ENCODE results near the gene CROCC2.

Gene CROCC2

GRCh38 chr2:240918258-240919091, 12.3 kb downstream of the CROCC2 start (continued):
- TF ChIP-seq ZSCAN4 (tag by site-specific recombination; IDR thresholded peaks at IDR 0.05) (no peak), ZNF768 (tag by site-specific recombination; IDR thresholded peaks at IDR 0.05) (no peak), ZNF600 (tag by site-specific recombination; IDR thresholded peaks at IDR 0.05) (no peak), ZNF623 (tag by site-specific recombination; IDR thresholded peaks at IDR 0.05) (no peak), ZXDB (tag by site-specific recombination; IDR thresholded peaks at IDR 0.05) (no peak), ZNF302 (tag by site-specific recombination; IDR thresholded peaks at IDR 0.05; ENCODE audit: low read depth) (no peak), ZNF777 (tag by site-specific recombination; IDR thresholded peaks at IDR 0.05; ENCODE audit: borderline replicate concordance) (no peak)

- TF ChIP-seq ZIC2 (tag by site-specific recombination; IDR thresholded peaks at IDR 0.05) (peak; percentile 37), ZNF837 (tag by site-specific recombination; IDR thresholded peaks at IDR 0.05) (no peak), GLIS2 (tag by site-specific recombination; IDR thresholded peaks at IDR 0.05) (peak; percentile 26; the same call in 1 of the 2 replicates)
- ChIA-PET POLR2A (no interaction called here), CTCF (no interaction called here)
- Histone ChIP-seq H3K4me1 (ENCODE audit: control insufficient read depth, insufficient read depth, low read length) (0 out of 2 replicates have a peak, but pooled peaks cover 2% of the 10 kb centered on the region), H3K9me3 (ENCODE audit: control insufficient read depth, insufficient read depth, low read depth, low read length) (no peaks in the 10 kb centered on the region), H3K4me3 (ENCODE audit: low read depth, low read length) (no peak overlapping the region), H3K27ac (ENCODE audit: extremely low read depth, low read depth, low read length) (no peak overlapping the region), H3K36me3 (ENCODE audit: control insufficient read depth in 2 of 2, insufficient read depth in 1 of 2, low read length in 2 of 2) (no peaks in the 10 kb centered on the region)
Observed at GRCh38 chr2:240919161-240919781, 13.1 kb downstream of the CROCC2 start.

GRCh38 chr2:240919786-240920782, 13.9 kb downstream of the CROCC2 start:
- Histone ChIP-seq H3K36me3 (ENCODE audit: control insufficient read depth in 2 of 2, insufficient read depth in 1 of 2, low read length in 2 of 2) (no peaks in the 10 kb centered on the region), H3K9me3 (ENCODE audit: control insufficient read depth, insufficient read depth, low read depth, low read length) (no peaks in the 10 kb centered on the region), H3K4me1 (ENCODE audit: control insufficient read depth, insufficient read depth, low read length) (0 out of 2 replicates have a peak, but pooled peaks cover 2% of the 10 kb centered on the region), H3K4me3 (ENCODE audit: low read depth, low read length) (no peak overlapping the region), H3K27ac (ENCODE audit: extremely low read depth, low read depth, low read length) (no peak overlapping the region)
- ChIA-PET CTCF (interaction anchor here (0.6 kb wide), 1 partner anchor 134 kb away, joined by 4 read pairs; no protein-coding TSS in a partner anchor), POLR2A (no interaction called here)
- no peak for TF ChIP-seq ZNF302 (tag by site-specific recombination; IDR thresholded peaks at IDR 0.05; ENCODE audit: low read depth)
- no peak for TF ChIP-seq ZNF175 (tag by site-specific recombination; IDR thresholded peaks at IDR 0.05)
- TF ChIP-seq ZNF692 (tag by site-specific recombination; IDR thresholded peaks at IDR 0.05), result no peak
- TF ChIP-seq ZNF112 (tag by site-specific recombination; IDR thresholded peaks at IDR 0.05), result no peak
- TF ChIP-seq SP2 (tag by site-specific recombination; IDR thresholded peaks at IDR 0.05), result no peak
- no peak for TF ChIP-seq ZNF548 (tag by site-specific recombination; IDR thresholded peaks at IDR 0.05)
- TF ChIP-seq ZNF580 (tag by site-specific recombination; IDR thresholded peaks at IDR 0.05), result no peak
- no peak for TF ChIP-seq ZNF211 (tag by site-specific recombination; IDR thresholded peaks at IDR 0.05; ENCODE audit: low read depth)
- TF ChIP-seq TRIM28 (IDR thresholded peaks at IDR 0.05; ENCODE audit: borderline replicate concordance, low read length), result no peak
- no peak for TF ChIP-seq GFI1B (tag by site-specific recombination; IDR thresholded peaks at IDR 0.05)
- TF ChIP-seq ATF2 (tag by site-specific recombination; IDR thresholded peaks at IDR 0.05; ENCODE audit: low read depth), result no peak
- TF ChIP-seq ZBTB44 (tag by site-specific recombination; IDR thresholded peaks at IDR 0.05), result no peak
- TF ChIP-seq ZNF610 (tag by site-specific recombination; IDR thresholded peaks at IDR 0.05; ENCODE audit: borderline replicate concordance), result no peak
- TF ChIP-seq BCL11B (tag by site-specific recombination; IDR thresholded peaks at IDR 0.05; ENCODE audit: low read depth), result no peak
